Esophagus muscularis mucosa (tissue), 4 donors: ENCODE data around the gene RBM19. TPM values are rescaled to one million over a fixed set of nuclear protein-coding genes. Genes with fewer than 3 reads are reported as not detected.

Source experiments
- DNase-seq: peaks from one replicate; pipeline ENCODE4 v3.0.0-alpha.2; 2017; ENCODE audit errors: extremely low spot score
- H3K27ac ChIP-seq, 4 donors: fragments of 200-600 bp; sonication (generic); replicated peaks in 1 of 4; 1 replicate in 3 of 4; 2 replicates in 1 of 4; pipeline ENCODE4 v1.5.1; 2016 to 2019; ENCODE audit warnings: mild to moderate bottlenecking in 1 of 4
- H3K27me3 ChIP-seq, 4 donors: fragments of 200-600 bp; sonication (generic); one replicate each; pipeline versions ENCODE4 v1.5.1 to v1.6.0; 2016 to 2019
- H3K36me3 ChIP-seq, 4 donors: fragments of 200-600 bp; sonication (generic); one replicate each; pipeline ENCODE4 v1.5.1; 2016 to 2019
- H3K4me1 ChIP-seq, 4 donors: fragments of 200-600 bp; sonication (generic); one replicate each; pipeline ENCODE4 v1.5.1; 2016 to 2019
- H3K4me3 ChIP-seq, 4 donors: fragments of 200-600 bp; sonication (generic); 1 replicate in 2 of 4; 2 replicates in 2 of 4; pipeline ENCODE4 v1.5.1; 2016 to 2019; ENCODE audit warnings: mild to moderate bottlenecking in 4 of 4, moderate library complexity in 1 of 4
- H3K9me3 ChIP-seq, 4 donors: fragments of 200-600 bp; sonication (generic); 1 replicate in 3 of 4; 2 replicates in 1 of 4; pipeline ENCODE4 v1.5.1; 2016 to 2019
- EP300 ChIP-seq: sonication (generic); formaldehyde crosslinking; IDR thresholded peaks from one replicate; pipeline ENCODE4 v1.6.1; 2017; ENCODE audit warnings: antibody characterized with exemption
- POLR2A ChIP-seq: fragments of 450-650 bp; IDR thresholded peaks from one replicate; pipeline ENCODE4 v1.6.1; 2017; ENCODE audit warnings: antibody characterized with exemption, moderate library complexity, mild to moderate bottlenecking, low read depth
- POLR2AphosphoS5 ChIP-seq, 2 donors: sonication (generic); formaldehyde crosslinking; IDR thresholded peaks; one replicate each; pipeline ENCODE4 v1.6.1; 2017; ENCODE audit warnings: antibody characterized with exemption in 2 of 2
- WGBS: methylation state at CpG from one replicate; pipeline ENCODE4 v1.1.5; 2018; 5-methylcytosine and 5-hydroxymethylcytosine counted together
- intact Hi-C: fragments of 100-400 bp; cut with DNase I; formaldehyde crosslinking; loops from one replicate; pipeline ENCODE4 v1.15.1; 2023
- total RNA-seq, 4 donors: library from RNA; depleted of rRNA; stranded (reverse); fragments of >200 nt; gene quantifications; one replicate each; pipeline versions ENCODE4 v1.1.0 to v1.2.1, GENCODE V29; 2016
- TF ChIP-seq, protein P1 (sequence below), 3 experiments: fragments of 200-600 bp in 2 of 3; fragments of 450-650 bp in 1 of 3; sonication (generic) in 2 of 3; IDR thresholded peaks; one replicate each; pipeline ENCODE4 v1.5.1; 2017 to 2019; ENCODE audit warnings: antibody characterized with exemption in 3 of 3, mild to moderate bottlenecking in 2 of 3, moderate library complexity in 1 of 3

Gene RBM19
- total RNA-seq, 4 donors from 2014 or later, result 26.7 to 40.0 (median 27.4) TPM

DNA sequence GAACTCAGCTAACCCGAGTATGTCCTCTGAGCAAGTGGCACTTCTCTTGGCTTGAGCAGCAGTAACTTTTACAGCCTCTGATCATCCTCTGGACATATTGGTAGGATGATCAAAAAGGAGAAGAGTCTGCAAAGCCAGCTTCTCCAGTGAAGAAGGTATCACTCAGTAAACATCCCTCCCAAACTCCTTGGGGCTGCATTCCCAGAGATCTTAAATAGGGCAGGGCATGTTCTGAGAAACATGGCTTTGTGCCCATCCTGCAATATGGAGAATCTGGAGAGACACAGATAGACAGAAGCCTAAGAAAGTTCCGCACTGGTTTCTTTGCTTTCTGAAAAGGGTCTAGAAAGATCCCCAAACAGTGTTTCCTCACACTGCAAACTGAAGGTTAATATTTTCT lies 65.4 kb downstream of the RBM19 start:
- Histone ChIP-seq H3K4me1 (no peaks in the 10 kb centered on the region), H3K36me3 (peaks cover 20 to 45% (median 29%) of the 10 kb centered on the region in 4 donors), H3K27ac (no peak overlapping the region), H3K4me3 (no peak overlapping the region), H3K9me3 (no peaks in the 10 kb centered on the region), H3K27me3 (no peaks in the 10 kb centered on the region)
- DNase-seq, result no peak
- intact Hi-C loops, result loop anchor here (10.0 kb wide), 1 partner anchor 366 kb away; no protein-coding TSS in a partner anchor
- 97% methylated on average over 2 of the region's 2 CpGs for WGBS
- no peak for TF ChIP-seq POLR2AphosphoS5 (IDR thresholded peaks at IDR 0.05)
- TF ChIP-seq, protein P1, sequence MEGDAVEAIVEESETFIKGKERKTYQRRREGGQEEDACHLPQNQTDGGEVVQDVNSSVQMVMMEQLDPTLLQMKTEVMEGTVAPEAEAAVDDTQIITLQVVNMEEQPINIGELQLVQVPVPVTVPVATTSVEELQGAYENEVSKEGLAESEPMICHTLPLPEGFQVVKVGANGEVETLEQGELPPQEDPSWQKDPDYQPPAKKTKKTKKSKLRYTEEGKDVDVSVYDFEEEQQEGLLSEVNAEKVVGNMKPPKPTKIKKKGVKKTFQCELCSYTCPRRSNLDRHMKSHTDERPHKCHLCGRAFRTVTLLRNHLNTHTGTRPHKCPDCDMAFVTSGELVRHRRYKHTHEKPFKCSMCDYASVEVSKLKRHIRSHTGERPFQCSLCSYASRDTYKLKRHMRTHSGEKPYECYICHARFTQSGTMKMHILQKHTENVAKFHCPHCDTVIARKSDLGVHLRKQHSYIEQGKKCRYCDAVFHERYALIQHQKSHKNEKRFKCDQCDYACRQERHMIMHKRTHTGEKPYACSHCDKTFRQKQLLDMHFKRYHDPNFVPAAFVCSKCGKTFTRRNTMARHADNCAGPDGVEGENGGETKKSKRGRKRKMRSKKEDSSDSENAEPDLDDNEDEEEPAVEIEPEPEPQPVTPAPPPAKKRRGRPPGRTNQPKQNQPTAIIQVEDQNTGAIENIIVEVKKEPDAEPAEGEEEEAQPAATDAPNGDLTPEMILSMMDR (IDR thresholded peaks at IDR 0.05), result no peak
- TF ChIP-seq EP300, result no peak

DNA sequence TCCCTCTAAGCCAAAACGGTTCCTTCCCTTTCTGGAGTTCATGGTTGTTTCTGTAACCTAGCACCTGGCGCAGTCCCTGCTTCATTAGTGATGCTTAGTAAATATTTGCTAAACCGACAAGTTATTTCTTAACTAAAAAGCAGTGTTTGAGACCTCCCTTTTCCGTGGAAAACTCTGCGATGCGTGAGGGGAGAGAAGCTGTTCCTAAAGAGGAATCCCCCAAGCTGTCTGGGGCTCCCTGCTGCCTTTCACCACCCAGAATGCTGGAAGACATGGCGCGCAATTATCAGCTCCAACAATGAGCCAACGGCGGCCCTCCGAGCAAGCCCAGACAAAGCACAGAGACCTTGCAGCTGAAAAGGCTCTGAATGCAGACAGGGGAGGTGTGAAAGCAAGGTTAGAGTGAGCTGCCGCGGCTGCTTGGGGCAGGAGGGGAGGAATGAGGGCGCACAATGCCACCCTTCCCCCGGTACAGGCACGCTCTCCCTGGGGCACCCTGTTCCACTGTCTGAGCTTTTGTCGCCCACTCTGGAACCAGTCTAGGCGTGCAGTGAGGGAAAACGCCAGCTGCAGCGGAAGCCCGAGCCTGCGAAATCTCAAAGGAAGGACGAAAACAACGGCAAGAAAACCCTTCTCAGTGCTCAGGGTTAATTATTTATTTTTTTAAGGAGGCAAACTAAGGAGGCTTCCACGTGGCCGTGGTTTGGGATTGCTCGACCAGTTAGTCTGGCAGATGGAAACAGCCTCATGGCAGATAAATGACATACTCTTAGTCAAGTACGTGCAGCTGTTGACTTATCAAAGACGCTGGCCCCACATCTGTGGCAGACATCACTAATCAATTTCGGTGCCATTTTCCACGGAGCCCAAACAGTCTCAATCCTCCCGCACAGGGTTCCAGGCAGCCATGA lies 66.3 kb downstream of the RBM19 start:
- no peak for TF ChIP-seq POLR2A
- TF ChIP-seq, protein P1 (IDR thresholded peaks at IDR 0.05), result no peak
- no peak for TF ChIP-seq POLR2AphosphoS5 (IDR thresholded peaks at IDR 0.05)
- TF ChIP-seq EP300, result no peak
- no peak overlapping the region for H3K27ac ChIP-seq
- no peaks in the 10 kb centered on the region for H3K9me3 ChIP-seq
- intact Hi-C loops, result loop anchor here (10.0 kb wide), 1 partner anchor 365 kb away; no protein-coding TSS in a partner anchor
- WGBS, result 84% methylated on average over 32 of the region's 32 CpGs
- no peak for DNase-seq
- H3K4me3 ChIP-seq, result no peak overlapping the region
- peaks cover 22 to 45% (median 29%) of the 10 kb centered on the region in 4 donors for H3K36me3 ChIP-seq
- no peaks in the 10 kb centered on the region for H3K4me1 ChIP-seq
- H3K27me3 ChIP-seq, result no peaks in the 10 kb centered on the region

DNA sequence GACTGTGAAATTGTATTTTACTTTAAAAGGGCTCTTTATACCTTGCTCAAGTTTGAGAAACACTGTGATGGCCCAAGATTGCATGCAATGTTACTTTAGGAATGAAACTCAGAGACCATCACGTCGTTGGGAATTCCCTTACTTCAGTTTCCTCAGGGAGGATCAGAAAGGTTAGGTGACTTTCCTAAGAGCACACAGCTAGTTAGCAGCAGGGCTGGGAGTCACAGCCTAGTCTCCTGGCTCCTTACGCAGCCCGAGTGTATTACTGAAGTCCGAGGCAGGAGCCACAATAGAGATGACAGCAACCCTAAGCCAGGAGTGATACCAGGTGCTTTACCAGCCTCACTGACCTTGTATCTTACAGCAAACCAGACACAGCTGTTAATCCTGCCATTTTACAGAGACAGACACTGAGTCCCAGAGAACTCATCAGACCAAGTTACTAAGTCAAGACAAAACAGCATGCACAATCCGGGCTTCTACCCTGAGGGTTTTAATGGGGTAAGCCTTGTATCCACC lies 67.0 kb downstream of the RBM19 start:
- 88% methylated on average over 6 of the region's 6 CpGs for WGBS

DNA sequence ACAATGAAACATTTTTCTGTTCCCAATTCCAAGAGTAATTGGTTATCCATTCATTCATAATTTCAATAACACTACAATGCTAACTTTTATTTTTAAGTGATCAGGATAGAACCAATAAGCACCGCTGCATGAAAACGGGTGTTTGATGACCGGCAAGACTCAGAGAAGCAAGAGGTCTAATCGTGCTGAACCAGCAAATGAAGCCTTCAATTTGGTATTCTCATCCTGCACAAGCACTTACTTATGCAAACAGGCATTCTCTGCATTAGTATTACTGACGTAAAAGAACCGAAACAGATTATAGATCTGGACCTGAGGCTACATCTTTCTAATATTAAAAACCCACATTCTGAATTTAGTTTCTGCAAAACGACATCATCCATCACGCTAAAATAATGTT lies 67.7 kb downstream of the RBM19 start:
- H3K4me1 ChIP-seq, result no peaks in the 10 kb centered on the region
- no peaks in the 10 kb centered on the region for H3K9me3 ChIP-seq
- intact Hi-C loops, result no loop called here
- no peak for DNase-seq
- peaks cover 13 to 39% (median 21%) of the 10 kb centered on the region in 4 donors for H3K36me3 ChIP-seq
- H3K27me3 ChIP-seq, result no peaks in the 10 kb centered on the region
- H3K4me3 ChIP-seq, result no peak overlapping the region
- TF ChIP-seq POLR2A, result no peak
- no peak for TF ChIP-seq POLR2AphosphoS5 (IDR thresholded peaks at IDR 0.05)
- TF ChIP-seq EP300, result no peak
- TF ChIP-seq, protein P1 (IDR thresholded peaks at IDR 0.05), result no peak
- H3K27ac ChIP-seq, result no peak overlapping the region
- 91% methylated on average over 8 of the region's 8 CpGs for WGBS

More for the DNA sequence above, 67.0 kb downstream of the RBM19 start:
- no peak overlapping the region for H3K4me3 ChIP-seq
- H3K9me3 ChIP-seq, result no peaks in the 10 kb centered on the region
- TF ChIP-seq EP300, result no peak
- no peak for TF ChIP-seq POLR2AphosphoS5 (IDR thresholded peaks at IDR 0.05)
- TF ChIP-seq POLR2A, result no peak
- TF ChIP-seq, protein P1 (IDR thresholded peaks at IDR 0.05), result no peak
- H3K4me1 ChIP-seq, result no peaks in the 10 kb centered on the region
- intact Hi-C loops, result no loop called here
- no peaks in the 10 kb centered on the region for H3K27me3 ChIP-seq
- no peak for DNase-seq
- peaks cover 15 to 40% (median 26%) of the 10 kb centered on the region in 4 donors for H3K36me3 ChIP-seq
- no peak overlapping the region for H3K27ac ChIP-seq
